Upper lobe of left lung (tissue), 6 donors: ENCODE measurements around the gene ATP6V1D. TPM values are rescaled to one million over a fixed set of nuclear protein-coding genes. Genes with fewer than 3 reads are reported as not detected.

Experiments
- ATAC-seq, 2 donors: fragments of 200-7000 bp; cut with Tn5 transposase; one replicate each; pipeline ENCODE4 v1.9.1; 2022; ENCODE audit warnings: mild to moderate bottlenecking in 2 of 2, moderate library complexity in 2 of 2; ENCODE audit not compliant: low FRiP score in 2 of 2
- DNase-seq, 2 donors: peaks; one replicate each; pipeline ENCODE4 v3.0.0-alpha.2; 2019 to 2020
- H3K27ac ChIP-seq, 4 donors: fragments of 200-600 bp; sonication (generic); one replicate each; pipeline ENCODE4 v1.5.1; 2016 to 2019
- H3K27me3 ChIP-seq, 4 donors: fragments of 200-600 bp; sonication (generic); one replicate each; pipeline ENCODE4 v1.5.1; 2017 to 2019
- H3K36me3 ChIP-seq, 4 donors: fragments of 200-600 bp; sonication (generic); one replicate each; pipeline ENCODE4 v1.5.1; 2016 to 2019
- H3K4me1 ChIP-seq, 4 donors: fragments of 200-600 bp; sonication (generic); one replicate each; pipeline ENCODE4 v1.5.1; 2018 to 2019
- H3K4me3 ChIP-seq, 4 donors: fragments of 200-600 bp; sonication (generic); one replicate each; pipeline ENCODE4 v1.5.1; 2017 to 2019; ENCODE audit warnings: mild to moderate bottlenecking in 2 of 4, moderate library complexity in 1 of 4
- H3K9me3 ChIP-seq, 4 donors: fragments of 200-600 bp; sonication (generic); one replicate each; pipeline ENCODE4 v1.5.1; 2018 to 2019
- CTCF ChIP-seq, 6 experiments: fragments of 450-650 bp in 4 of 6; fragments of 200-600 bp in 2 of 6; sonication (generic) in 2 of 6; IDR thresholded peaks; one replicate each; pipeline ENCODE4 v1.5.1; 2016 to 2019; ENCODE audit warnings: antibody characterized with exemption in 6 of 6
- EP300 ChIP-seq, 4 donors: sonication (generic); formaldehyde crosslinking; IDR thresholded peaks; one replicate each; pipeline ENCODE4 v1.5.1; 2017; ENCODE audit warnings: antibody characterized with exemption in 4 of 4, control low read depth in 2 of 4
- POLR2A ChIP-seq, 4 donors: fragments of 450-650 bp; IDR thresholded peaks; one replicate each; pipeline ENCODE4 v1.5.1; 2016 to 2017; ENCODE audit warnings: antibody characterized with exemption in 4 of 4, mild to moderate bottlenecking in 2 of 4
- POLR2AphosphoS5 ChIP-seq, 2 donors: sonication (generic); formaldehyde crosslinking; IDR thresholded peaks; one replicate each; pipeline ENCODE4 v1.5.1; 2017; ENCODE audit warnings: antibody characterized with exemption in 2 of 2
- WGBS, 2 donors: methylation state at CpG; one replicate each; pipeline ENCODE4 v1.1.5; 2017 to 2018; 5-methylcytosine and 5-hydroxymethylcytosine counted together
- total RNA-seq, 6 donors: library from RNA; depleted of rRNA in 4 of 6; stranded (reverse); fragments of >200 nt in 4 of 6; gene quantifications; one replicate each; pipeline versions ENCODE4 v1.1.0 to v1.2.1, GENCODE V29; 2016 to 2021
- donor health status: DM: no; HTN: no; CAD: no; lungs with moderate emphysema.
- donor health status: DM: no; HTN: yes; CAD: no; lungs with severe emphysema.

ATP6V1D gene
- total RNA-seq, 6 donors from 2014 or later, result 57.6 to 145 (median 79.7) TPM

GRCh38 chr14:67358924-67359774 is 455 bp downstream of the ATP6V1D start:
- DNase-seq (peak; percentile 22 to 85), ATAC-seq (peak; percentile 2 to 22)
- Histone ChIP-seq H3K27me3 (no peaks in the 10 kb centered on the region), H3K9me3 (no peaks in the 10 kb centered on the region), H3K4me1 (peaks cover 41 to 67% (median 51%) of the 10 kb centered on the region in 4 donors), H3K36me3 (peaks cover 0 to 15% (median 0%) of the 10 kb centered on the region in 4 donors), H3K4me3 (peak overlapping the region; percentile 83 to 97 (median 86)), H3K27ac (peak overlapping the region; percentile 93 to 95 (median 94))
- WGBS, 2 donors, result 4% methylated on average over 37 to 38 of the region's 38 CpGs
- TF ChIP-seq POLR2A (IDR thresholded peaks at IDR 0.05), result peak in 3 of 4 donors; percentile 35 to 66 (median 64)
- TF ChIP-seq CTCF (IDR thresholded peaks at IDR 0.05), result no peak

DNA sequence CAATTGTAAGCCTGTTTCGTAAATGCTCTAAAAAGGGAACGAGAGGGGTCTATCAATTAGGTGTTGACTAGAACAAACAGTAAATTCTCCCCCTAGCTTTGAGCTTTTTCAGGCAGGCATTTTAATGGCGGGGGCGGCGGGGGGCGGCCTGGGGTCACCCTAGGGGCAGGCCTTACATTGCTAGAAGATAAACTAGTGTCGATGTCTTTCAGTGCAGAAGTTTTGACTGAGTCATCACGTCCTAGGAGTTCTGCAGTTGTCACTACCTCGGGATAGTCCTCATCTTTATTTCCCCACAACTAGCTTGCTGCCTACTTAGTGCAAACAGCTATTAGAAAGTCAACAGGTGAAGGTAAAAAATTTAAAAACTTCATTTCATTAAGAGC is 1.6 kb downstream of the ATP6V1D start:
- Histone ChIP-seq H3K4me3 (peak overlapping the region in 1 of 4 donors; percentile 85), H3K9me3 (no peaks in the 10 kb centered on the region), H3K27me3 (no peaks in the 10 kb centered on the region), H3K36me3 (peaks cover 0 to 11% (median 0%) of the 10 kb centered on the region in 4 donors), H3K4me1 (peaks cover 36 to 56% (median 45%) of the 10 kb centered on the region in 4 donors), H3K27ac (peak overlapping the region in 1 of 4 donors; percentile 94)
- WGBS, 2 donors, result 58 to 75% methylated on average over 9 of the region's 9 CpGs
- TF ChIP-seq CTCF (IDR thresholded peaks at IDR 0.05) (no peak), EP300 (IDR thresholded peaks at IDR 0.05) (no peak), POLR2AphosphoS5 (IDR thresholded peaks at IDR 0.05) (no peak), POLR2A (IDR thresholded peaks at IDR 0.05) (no peak)
- ATAC-seq (no peak), DNase-seq (peak in 1 of 2 donors; percentile 68)

- WGBS, 2 donors, result 63 to 64% methylated on average over 4 of the region's 4 CpGs
- Histone ChIP-seq H3K4me1 (peaks cover 31 to 51% (median 41%) of the 10 kb centered on the region in 4 donors), H3K27me3 (no peaks in the 10 kb centered on the region), H3K4me3 (peak overlapping the region in 1 of 4 donors; percentile 85), H3K27ac (no peak overlapping the region), H3K9me3 (no peaks in the 10 kb centered on the region), H3K36me3 (peaks cover 0 to 12% (median 2%) of the 10 kb centered on the region in 4 donors)
- DNase-seq (no peak), ATAC-seq (no peak)
- TF ChIP-seq POLR2AphosphoS5 (IDR thresholded peaks at IDR 0.05) (no peak), EP300 (IDR thresholded peaks at IDR 0.05) (no peak), CTCF (IDR thresholded peaks at IDR 0.05) (no peak), POLR2A (IDR thresholded peaks at IDR 0.05) (no peak)
Measured at GRCh38 chr14:67357186-67357968, 2.2 kb downstream of the ATP6V1D start.

DNA sequence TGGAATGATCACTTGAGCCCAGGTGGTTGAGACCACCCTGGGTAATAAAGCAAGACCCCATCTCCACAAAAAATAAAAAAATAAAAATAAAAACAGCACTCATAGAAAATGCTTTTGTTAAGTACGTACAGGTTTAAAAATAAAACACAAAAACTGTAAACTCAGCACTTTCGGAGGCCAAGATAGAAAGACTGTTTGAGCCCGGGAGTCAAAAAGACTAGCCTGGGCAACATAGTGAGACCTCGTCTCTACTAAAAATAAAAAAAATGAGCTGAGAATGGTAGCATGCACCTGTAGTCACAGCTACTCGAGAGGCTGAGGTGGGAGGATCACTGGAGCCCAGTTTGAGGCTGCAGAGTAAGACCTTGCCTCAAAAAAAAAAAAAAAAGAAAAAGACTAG is 7.5 kb downstream of the ATP6V1D start:
- 90 to 94% methylated on average over 5 of the region's 5 CpGs for WGBS, 2 donors
- Histone ChIP-seq H3K4me1 (peaks cover 0 to 11% (median 4%) of the 10 kb centered on the region in 4 donors), H3K36me3 (peaks cover 31 to 61% (median 39%) of the 10 kb centered on the region in 4 donors), H3K9me3 (no peaks in the 10 kb centered on the region), H3K27ac (no peak overlapping the region), H3K27me3 (no peaks in the 10 kb centered on the region), H3K4me3 (no peak overlapping the region)
- ATAC-seq (no peak), DNase-seq (no peak)
- TF ChIP-seq CTCF (IDR thresholded peaks at IDR 0.05) (no peak), POLR2AphosphoS5 (IDR thresholded peaks at IDR 0.05) (no peak), POLR2A (IDR thresholded peaks at IDR 0.05) (no peak), EP300 (IDR thresholded peaks at IDR 0.05) (no peak)
